OCI-LY7 (cell line): ENCODE data around the gene KLK2.

ENCODE experiments used
- CTCF ChIP-seq: fragments of 200-600 bp; sonication (generic); conservative IDR thresholded peaks from 2 replicates; pipeline ENCODE4 v1.5.1; 2014; ENCODE audit warnings: mild to moderate bottlenecking, antibody characterized with exemption, low read length, moderate library complexity, mixed read lengths
- EZH2phosphoT487 ChIP-seq: fragments of 200-600 bp; sonication (generic); IDR thresholded peaks from 2 replicates; pipeline ENCODE4 v1.6.1; 2018; ENCODE audit warnings: low read depth, borderline replicate concordance, mild to moderate bottlenecking, mixed run types, antibody characterized with exemption, low read length, moderate library complexity, mixed read lengths

- TF ChIP-seq CTCF, result no peak
- no peak for TF ChIP-seq EZH2phosphoT487
Observed at GRCh38 chr19:50925734-50926133, 52.5 kb downstream of the KLK2 start.
